A204.1 (cell line): Measurements from ENCODE around the gene PLEKHN1.

Experiments
- FAIRE-seq: peaks from 2 replicates; lab custom pipeline; 2012; peaks lifted over from hg19 to GRCh38; lab: Jason Lieb, UNC

PLEKHN1 gene

GRCh38 chr1:930633-931138, 35.6 kb upstream of the PLEKHN1 start:
- no peak for FAIRE-seq

GRCh38 chr1:931380-932172, 34.7 kb upstream of the PLEKHN1 start:
- no peak for FAIRE-seq

GRCh38 chr1:932173-932510, 34.1 kb upstream of the PLEKHN1 start:
- FAIRE-seq: no peak

- no peak for FAIRE-seq
Observed at GRCh38 chr1:932776-933602, 33.3 kb upstream of the PLEKHN1 start.

- no peak for FAIRE-seq
Observed at GRCh38 chr1:933603-933940, 32.7 kb upstream of the PLEKHN1 start.

GRCh38 chr1:934991-935750, 31.1 kb upstream of the PLEKHN1 start:
- FAIRE-seq: no peak

- no peak for FAIRE-seq
Observed at GRCh38 chr1:935751-936231, 30.5 kb upstream of the PLEKHN1 start.

- FAIRE-seq: no peak
Observed at GRCh38 chr1:936348-937264, 29.7 kb upstream of the PLEKHN1 start.

GRCh38 chr1:937521-937920, 28.8 kb upstream of the PLEKHN1 start:
- FAIRE-seq: no peak

- no peak for FAIRE-seq
Observed at GRCh38 chr1:938088-938683, 28.1 kb upstream of the PLEKHN1 start.

- no peak for FAIRE-seq
Observed at GRCh38 chr1:938711-939489, 27.4 kb upstream of the PLEKHN1 start.

- FAIRE-seq: no peak
Observed at GRCh38 chr1:939511-940106, 26.7 kb upstream of the PLEKHN1 start.

- FAIRE-seq: no peak
Observed at GRCh38 chr1:940107-941014, 25.9 kb upstream of the PLEKHN1 start.

GRCh38 chr1:941015-941587, 25.2 kb upstream of the PLEKHN1 start:
- no peak for FAIRE-seq

GRCh38 chr1:941588-942383, 24.5 kb upstream of the PLEKHN1 start:
- no peak for FAIRE-seq

- no peak for FAIRE-seq
Observed at GRCh38 chr1:942411-942821, 23.9 kb upstream of the PLEKHN1 start.

GRCh38 chr1:942864-943533, 23.3 kb upstream of the PLEKHN1 start:
- no peak for FAIRE-seq
